ENCODE results near the gene FUOM.
A peak's percentile ranks its signal among the peaks of the same experiment; 100 is the strongest.

The FUOM gene

GRCh38 chr10:133329491-133330202 is 28.2 kb downstream of the FUOM start:
- peak; percentile 92 for DNase-seq (ENCODE audit: extremely low spot score)
- no peak for TF ChIP-seq HDGF (IDR thresholded peaks at IDR 0.05; ENCODE audit: borderline replicate concordance)
- TF ChIP-seq FOXA1 (IDR thresholded peaks at IDR 0.05) = no peak
- TF ChIP-seq TARDBP (IDR thresholded peaks at IDR 0.05) = no peak
- TF ChIP-seq FOXK2 (IDR thresholded peaks at IDR 0.05) = no peak
- no peak for TF ChIP-seq L3MBTL2 (conservative IDR thresholded peaks at IDR 0.05)
- no peak for TF ChIP-seq ELF4 (IDR thresholded peaks at IDR 0.05)
- TF ChIP-seq ZNF384 (IDR thresholded peaks at IDR 0.05) = no peak
- TF ChIP-seq SUZ12 (IDR thresholded peaks at IDR 0.05) = no peak
- no peak for TF ChIP-seq SP1 (IDR thresholded peaks at IDR 0.05)
- no peak for TF ChIP-seq PKNOX1 (IDR thresholded peaks at IDR 0.05)
- peak; percentile 45; the same call in 1 of the 2 replicates for TF ChIP-seq FOXM1 (IDR thresholded peaks at IDR 0.05; ENCODE audit: borderline replicate concordance)
- TF ChIP-seq BHLHE40 (IDR thresholded peaks at IDR 0.05; ENCODE audit: borderline replicate concordance) = no peak
- peak; percentile 17; the same call in 1 of the 2 replicates for TF ChIP-seq CTBP1 (IDR thresholded peaks at IDR 0.05; ENCODE audit: borderline replicate concordance)
- TF ChIP-seq NFRKB (IDR thresholded peaks at IDR 0.05) = no peak
- no peak; the same call in 1 of the 2 replicates for TF ChIP-seq ARNT (IDR thresholded peaks at IDR 0.05)
- no peak for TF ChIP-seq LEF1 (IDR thresholded peaks at IDR 0.05; ENCODE audit: borderline replicate concordance)
- ChIA-PET POLR2A (interaction anchor here (1.2 to 2.1 kb wide), 3 partner anchors 22 to 65 kb away, joined by 3 to 6 read pairs (median 3); partner anchors contain the start of genes ECHS1 and MTG1), CTCF (interaction anchor here (0.7 to 1.6 kb wide), 12 partner anchors 9 to 168 kb away, joined by 3 to 7 read pairs (median 4); no protein-coding TSS in a partner anchor)

GRCh38 chr10:133328358-133329343 is 29.2 kb downstream of the FUOM start:
- TF ChIP-seq FOXA1 (IDR thresholded peaks at IDR 0.05) (no peak), FOXM1 (IDR thresholded peaks at IDR 0.05; ENCODE audit: borderline replicate concordance) (no peak), NFRKB (IDR thresholded peaks at IDR 0.05) (no peak), LEF1 (IDR thresholded peaks at IDR 0.05; ENCODE audit: borderline replicate concordance) (no peak), FOXK2 (IDR thresholded peaks at IDR 0.05) (no peak), PKNOX1 (IDR thresholded peaks at IDR 0.05) (no peak), SP1 (IDR thresholded peaks at IDR 0.05) (no peak), CTBP1 (IDR thresholded peaks at IDR 0.05; ENCODE audit: borderline replicate concordance) (no peak)
- ChIA-PET POLR2A (interaction anchor here (0.8 to 2.1 kb wide), 6 partner anchors 21 to 66 kb away, joined by 3 to 6 read pairs (median 4); partner anchors contain the start of genes ECHS1, FUOM and MTG1), CTCF (interaction anchor here (0.6 to 1.8 kb wide), 14 partner anchors 8 to 192 kb away, joined by 3 to 7 read pairs (median 3); no protein-coding TSS in a partner anchor)
- no peak for DNase-seq (ENCODE audit: extremely low spot score)

- ChIA-PET CTCF (interaction anchor here (1.2 to 1.8 kb wide), 3 partner anchors 9 to 193 kb away, joined by 3 to 7 read pairs (median 3); no protein-coding TSS in a partner anchor), POLR2A (interaction anchor here (0.8 to 2.1 kb wide), 5 partner anchors 25 to 50 kb away, joined by 3 to 6 read pairs (median 5); partner anchors contain the start of genes ECHS1 and FUOM)
- DNase-seq (ENCODE audit: extremely low spot score) = no peak
- TF ChIP-seq PKNOX1 (IDR thresholded peaks at IDR 0.05) (no peak), L3MBTL2 (conservative IDR thresholded peaks at IDR 0.05) (no peak), BHLHE40 (IDR thresholded peaks at IDR 0.05; ENCODE audit: borderline replicate concordance) (no peak), SP1 (IDR thresholded peaks at IDR 0.05) (no peak), NFRKB (IDR thresholded peaks at IDR 0.05) (no peak)
Measured at GRCh38 chr10:133327651-133328357, 30.0 kb downstream of the FUOM start.

- ChIA-PET POLR2A (interaction anchor here (1.0 to 1.4 kb wide), 3 partner anchors 31 to 51 kb away, joined by 3 to 5 read pairs (median 5); partner anchors contain the start of genes ECHS1 and FUOM), CTCF (interaction anchor here (1.8 kb wide), 1 partner anchor 9 kb away, joined by 7 read pairs; no protein-coding TSS in a partner anchor)
- TF ChIP-seq FOXM1 (IDR thresholded peaks at IDR 0.05; ENCODE audit: borderline replicate concordance) = no peak
- TF ChIP-seq PKNOX1 (IDR thresholded peaks at IDR 0.05) = no peak
- TF ChIP-seq ZNF384 (IDR thresholded peaks at IDR 0.05) = no peak
- no peak for TF ChIP-seq BHLHE40 (IDR thresholded peaks at IDR 0.05; ENCODE audit: borderline replicate concordance)
- TF ChIP-seq ARNT (IDR thresholded peaks at IDR 0.05) = no peak
- no peak for TF ChIP-seq FOXA1 (IDR thresholded peaks at IDR 0.05)
- no peak for TF ChIP-seq LEF1 (IDR thresholded peaks at IDR 0.05; ENCODE audit: borderline replicate concordance)
- no peak for TF ChIP-seq TARDBP (IDR thresholded peaks at IDR 0.05)
- no peak for TF ChIP-seq FOXK2 (IDR thresholded peaks at IDR 0.05)
- no peak for TF ChIP-seq ELF4 (IDR thresholded peaks at IDR 0.05)
- no peak for TF ChIP-seq SP1 (IDR thresholded peaks at IDR 0.05)
- TF ChIP-seq SUZ12 (IDR thresholded peaks at IDR 0.05) = no peak
- no peak for TF ChIP-seq L3MBTL2 (conservative IDR thresholded peaks at IDR 0.05)
- TF ChIP-seq HDGF (IDR thresholded peaks at IDR 0.05; ENCODE audit: borderline replicate concordance) = no peak
- no peak for TF ChIP-seq NFRKB (IDR thresholded peaks at IDR 0.05)
- no peak for TF ChIP-seq CTBP1 (IDR thresholded peaks at IDR 0.05; ENCODE audit: borderline replicate concordance)
- no peak for DNase-seq (ENCODE audit: extremely low spot score)
Measured at GRCh38 chr10:133326745-133327650, 30.8 kb downstream of the FUOM start.
